Measurements from ENCODE around the gene MDM2.

MDM2 gene

GRCh38 chr12:68807576-68808387 is at the start of gene MDM2:
MDM2 (plus strand) TSS chr12:68808177; CDS start chr12:68808478, 301 bp downstream.
- DNase-seq = peak; percentile 92 to 93

- no peak for DNase-seq
Measured at GRCh38 chr12:68759852-68760251, 48.1 kb upstream of the MDM2 start.

- DNase-seq = no peak
Measured at GRCh38 chr12:68760806-68761441, 47.1 kb upstream of the MDM2 start.

- DNase-seq = no peak
Measured at GRCh38 chr12:68761442-68761812, 46.5 kb upstream of the MDM2 start.

GRCh38 chr12:68761901-68762630 is 45.9 kb upstream of the MDM2 start:
- no peak for DNase-seq

DNA sequence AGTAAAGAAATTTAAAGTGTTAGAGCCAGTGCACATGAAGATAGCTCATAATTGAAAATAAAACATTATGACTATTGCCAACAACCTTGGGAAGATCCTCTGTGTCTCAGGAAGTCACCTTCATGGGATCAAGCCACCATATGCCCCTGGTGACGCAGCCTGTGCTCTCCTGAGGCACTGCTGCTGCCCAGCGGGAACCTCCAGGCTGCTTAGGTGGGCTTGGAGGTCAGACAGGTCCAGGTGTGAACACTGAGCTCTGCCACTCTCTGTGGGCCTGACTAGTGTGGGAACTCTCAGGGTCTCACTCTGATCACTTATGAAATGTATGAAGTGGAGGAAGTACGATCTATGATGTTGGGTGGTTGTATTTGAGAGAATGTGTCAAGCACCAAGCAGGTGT is 45.3 kb upstream of the MDM2 start:
- DNase-seq = no peak

- DNase-seq = no peak
Measured at GRCh38 chr12:68765696-68766095, 42.3 kb upstream of the MDM2 start.

DNA sequence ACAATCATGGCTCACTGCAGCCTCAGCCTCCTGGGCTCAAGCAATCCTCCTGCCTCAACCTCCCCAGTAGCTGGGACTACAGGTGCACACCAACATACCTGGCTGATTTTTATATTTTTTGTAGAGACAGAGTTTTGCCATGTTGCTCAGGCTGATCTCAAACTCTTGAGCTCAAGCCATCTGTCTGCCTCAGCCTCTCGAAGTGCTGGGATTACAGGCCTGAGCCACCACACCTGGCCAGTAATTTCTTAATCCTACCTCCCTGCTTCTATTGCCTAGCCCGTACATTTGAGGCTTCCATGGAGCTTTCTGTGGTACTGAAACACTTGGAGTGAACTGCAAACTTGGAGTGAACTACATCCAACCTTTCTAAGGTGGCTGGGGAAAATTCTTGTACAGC is 41.3 kb upstream of the MDM2 start:
- DNase-seq = no peak

- DNase-seq = no peak
Measured at GRCh38 chr12:68767191-68767590, 40.8 kb upstream of the MDM2 start.

- DNase-seq = no peak
Measured at GRCh38 chr12:68768431-68768939, 39.5 kb upstream of the MDM2 start.

- DNase-seq = no peak
Measured at GRCh38 chr12:68769941-68770340, 38.0 kb upstream of the MDM2 start.

GRCh38 chr12:68771223-68771925 is 36.6 kb upstream of the MDM2 start:
- no peak for DNase-seq

DNA sequence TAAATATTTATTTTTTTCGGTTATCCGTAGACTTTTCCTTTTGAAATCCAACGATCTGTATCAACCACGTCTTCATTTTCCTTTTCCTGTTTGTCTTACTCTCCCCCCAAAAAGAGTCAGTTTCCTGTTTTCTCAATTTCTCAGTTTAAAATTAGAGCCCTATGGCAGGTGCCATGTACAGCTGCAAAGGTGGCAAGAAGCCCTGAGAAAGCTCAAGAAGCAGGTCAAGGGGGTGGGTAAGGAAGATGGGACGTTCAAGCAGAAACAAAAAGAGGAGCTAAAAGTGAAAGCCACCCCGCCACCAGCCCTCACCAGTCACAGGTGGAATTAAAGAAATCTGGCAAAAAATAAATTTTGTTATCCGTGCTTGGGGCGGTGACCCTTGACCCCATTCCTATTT is 35.3 kb upstream of the MDM2 start:
- DNase-seq = no peak

DNA sequence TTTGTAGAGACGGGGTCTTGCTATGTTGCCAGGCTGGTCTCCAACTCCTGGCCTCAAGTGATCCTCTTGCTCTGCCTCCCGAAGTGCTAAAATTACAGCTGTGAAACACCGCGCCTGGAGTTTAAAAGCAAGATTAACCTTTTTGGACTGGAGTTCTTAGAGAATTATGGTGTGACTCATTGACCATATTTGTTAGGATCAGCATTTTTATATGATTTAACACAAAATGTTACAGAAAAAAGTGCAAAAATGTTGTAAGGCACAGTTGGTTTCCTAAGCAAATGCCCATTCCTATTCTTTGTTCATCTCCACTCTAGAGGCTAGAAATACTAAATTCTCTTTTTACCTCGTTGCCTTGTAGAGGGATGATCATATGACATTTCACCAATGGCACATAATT is 34.4 kb upstream of the MDM2 start:
- no peak for DNase-seq

GRCh38 chr12:68775121-68775630 is 32.8 kb upstream of the MDM2 start:
- DNase-seq = no peak

- DNase-seq = no peak
Measured at GRCh38 chr12:68776976-68777610, 30.9 kb upstream of the MDM2 start.

DNA sequence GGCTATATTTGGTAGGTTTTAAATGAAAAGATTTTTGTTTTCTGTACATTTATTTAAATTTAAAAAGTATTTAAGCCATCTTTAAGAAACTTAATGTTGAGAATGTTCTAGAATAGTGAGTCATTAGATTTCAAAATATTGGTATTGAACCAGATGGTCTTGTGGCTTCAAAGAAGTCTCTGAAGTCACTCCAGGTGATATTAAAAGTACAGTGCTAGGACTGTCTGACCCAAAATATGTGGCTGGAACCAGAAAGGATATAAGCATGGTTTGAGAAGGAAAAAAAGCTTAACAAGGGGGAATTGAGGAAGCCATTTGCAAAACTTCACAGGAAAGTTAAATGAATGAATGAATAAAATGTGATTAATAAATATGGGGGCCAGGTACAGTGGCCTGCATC is 28.7 kb upstream of the MDM2 start:
- no peak for DNase-seq

DNA sequence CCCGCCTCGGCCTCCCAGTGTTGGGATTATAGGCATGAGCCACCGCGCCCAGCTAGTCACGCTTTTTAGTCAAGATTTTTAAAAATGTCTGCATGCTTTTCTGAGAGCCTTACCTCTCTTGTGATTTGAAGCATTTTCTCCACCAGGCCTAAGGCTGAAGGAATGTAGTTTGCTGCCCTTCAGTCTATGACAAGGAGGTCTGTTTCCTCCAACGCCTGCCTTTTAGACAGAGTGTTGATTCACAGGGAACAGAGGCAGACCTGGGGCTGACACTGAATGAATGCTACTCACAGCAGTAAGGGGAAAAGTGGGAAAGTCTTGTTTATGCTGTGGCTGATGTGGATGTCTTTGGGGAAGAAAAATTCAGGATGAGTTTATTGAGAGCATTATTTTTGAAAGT is 27.2 kb upstream of the MDM2 start:
- no peak for DNase-seq

DNA sequence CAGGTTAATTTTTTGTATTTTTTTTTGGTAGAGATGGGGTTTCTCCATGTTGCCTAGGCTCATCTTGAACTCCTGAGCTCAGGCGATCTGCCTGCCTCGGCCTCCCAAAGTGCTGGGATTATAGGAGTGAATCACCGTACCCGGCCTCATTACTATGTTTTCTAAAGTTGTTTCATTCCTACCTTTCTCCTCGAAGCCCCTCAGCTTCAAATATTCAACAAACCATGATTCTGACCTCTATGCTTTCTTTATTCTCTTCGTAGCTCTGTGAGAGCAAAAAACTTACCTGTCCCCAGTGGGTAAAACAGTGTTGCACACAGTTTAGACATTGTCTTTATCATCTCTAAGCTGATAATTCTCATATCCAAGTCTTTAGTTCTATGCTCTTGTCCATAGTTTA is 26.2 kb upstream of the MDM2 start:
- DNase-seq = no peak

- no peak for DNase-seq
Measured at GRCh38 chr12:68784015-68784414, 24.0 kb upstream of the MDM2 start.

- no peak for DNase-seq
Measured at GRCh38 chr12:68785358-68785757, 22.6 kb upstream of the MDM2 start.

- no peak for DNase-seq
Measured at GRCh38 chr12:68785823-68786222, 22.2 kb upstream of the MDM2 start.
